ENCODE measurements around the gene POLD4.

DNA sequence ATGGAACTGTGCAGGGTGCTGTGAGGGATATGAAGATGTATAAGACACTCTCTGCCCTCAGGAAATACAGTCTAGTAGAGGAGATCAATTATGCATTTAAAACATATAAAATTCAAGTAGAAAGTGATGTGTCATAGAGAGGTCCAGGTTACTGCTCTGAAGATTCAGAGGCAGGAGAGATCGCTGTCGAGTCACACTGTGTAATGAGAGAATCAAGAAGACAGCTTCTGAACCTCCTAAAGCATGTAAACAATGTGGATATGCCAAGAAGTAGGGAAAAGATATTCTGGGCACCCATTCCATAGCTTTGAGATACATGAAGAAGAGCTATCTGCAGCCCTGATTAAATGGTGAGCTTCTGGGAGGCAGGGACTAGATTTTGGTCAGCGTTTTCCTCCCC is 33.3 kb downstream of the POLD4 start:
- no peak for TF ChIP-seq CTCF (IDR thresholded peaks at IDR 0.05)
- TF ChIP-seq, protein P1, sequence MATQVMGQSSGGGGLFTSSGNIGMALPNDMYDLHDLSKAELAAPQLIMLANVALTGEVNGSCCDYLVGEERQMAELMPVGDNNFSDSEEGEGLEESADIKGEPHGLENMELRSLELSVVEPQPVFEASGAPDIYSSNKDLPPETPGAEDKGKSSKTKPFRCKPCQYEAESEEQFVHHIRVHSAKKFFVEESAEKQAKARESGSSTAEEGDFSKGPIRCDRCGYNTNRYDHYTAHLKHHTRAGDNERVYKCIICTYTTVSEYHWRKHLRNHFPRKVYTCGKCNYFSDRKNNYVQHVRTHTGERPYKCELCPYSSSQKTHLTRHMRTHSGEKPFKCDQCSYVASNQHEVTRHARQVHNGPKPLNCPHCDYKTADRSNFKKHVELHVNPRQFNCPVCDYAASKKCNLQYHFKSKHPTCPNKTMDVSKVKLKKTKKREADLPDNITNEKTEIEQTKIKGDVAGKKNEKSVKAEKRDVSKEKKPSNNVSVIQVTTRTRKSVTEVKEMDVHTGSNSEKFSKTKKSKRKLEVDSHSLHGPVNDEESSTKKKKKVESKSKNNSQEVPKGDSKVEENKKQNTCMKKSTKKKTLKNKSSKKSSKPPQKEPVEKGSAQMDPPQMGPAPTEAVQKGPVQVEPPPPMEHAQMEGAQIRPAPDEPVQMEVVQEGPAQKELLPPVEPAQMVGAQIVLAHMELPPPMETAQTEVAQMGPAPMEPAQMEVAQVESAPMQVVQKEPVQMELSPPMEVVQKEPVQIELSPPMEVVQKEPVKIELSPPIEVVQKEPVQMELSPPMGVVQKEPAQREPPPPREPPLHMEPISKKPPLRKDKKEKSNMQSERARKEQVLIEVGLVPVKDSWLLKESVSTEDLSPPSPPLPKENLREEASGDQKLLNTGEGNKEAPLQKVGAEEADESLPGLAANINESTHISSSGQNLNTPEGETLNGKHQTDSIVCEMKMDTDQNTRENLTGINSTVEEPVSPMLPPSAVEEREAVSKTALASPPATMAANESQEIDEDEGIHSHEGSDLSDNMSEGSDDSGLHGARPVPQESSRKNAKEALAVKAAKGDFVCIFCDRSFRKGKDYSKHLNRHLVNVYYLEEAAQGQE (IDR thresholded peaks at IDR 0.05; ENCODE audit: insufficient read depth in 1 of 2, low read depth in 2 of 2, low read length in 1 of 2): no peak
